Activated T-cell treated with anti-CD3 and anti-CD28 coated beads for 24 hours (primary cell): ENCODE measurements around the gene PER1.

Experiments used
- DNase-seq: peaks from one replicate; pipeline ENCODE4 v3.0.0-alpha.2; 2020; ENCODE audit warnings: low read depth

PER1 gene

GRCh38 chr17:8166731-8167130 lies 14.5 kb upstream of the PER1 start:
- DNase-seq: no peak

GRCh38 chr17:8164815-8165131 lies 12.6 kb upstream of the PER1 start:
- no peak for DNase-seq

GRCh38 chr17:8163978-8164814 lies 12.0 kb upstream of the PER1 start:
- DNase-seq: peak; percentile 71

- DNase-seq: no peak
Observed at GRCh38 chr17:8162997-8163977, 11.1 kb upstream of the PER1 start.

- DNase-seq: peak; percentile 76
Observed at GRCh38 chr17:8162233-8162996, 10.2 kb upstream of the PER1 start, which contains the start of gene VAMP2. Gene VAMP2, minus strand, starts transcription at chr17:8162948. Its CDS starts 69 bp downstream, at chr17:8162879.

GRCh38 chr17:8161289-8162232 lies 9.4 kb upstream of the PER1 start:
- DNase-seq: no peak

GRCh38 chr17:8160741-8161221 lies 8.6 kb upstream of the PER1 start:
- DNase-seq: no peak

GRCh38 chr17:8160224-8160577 lies 8.0 kb upstream of the PER1 start:
- no peak for DNase-seq

- DNase-seq: no peak
Observed at GRCh38 chr17:8159459-8160223, 7.4 kb upstream of the PER1 start.

GRCh38 chr17:8159032-8159400 lies 6.8 kb upstream of the PER1 start:
- DNase-seq: no peak

- peak; percentile 81 for DNase-seq
Observed at GRCh38 chr17:8158267-8159031, 6.2 kb upstream of the PER1 start.

GRCh38 chr17:8156246-8156992 lies 4.2 kb upstream of the PER1 start:
- DNase-seq: peak; percentile 100

- no peak for DNase-seq
Observed at GRCh38 chr17:8155996-8156245, 3.7 kb upstream of the PER1 start.

- no peak for DNase-seq
Observed at GRCh38 chr17:8155231-8155995, 3.2 kb upstream of the PER1 start.

GRCh38 chr17:8154608-8155155 lies 2.5 kb upstream of the PER1 start:
- DNase-seq: no peak

- DNase-seq: peak; percentile 84
Observed at GRCh38 chr17:8153957-8154607, 1.9 kb upstream of the PER1 start.

GRCh38 chr17:8153525-8153956 lies 1.3 kb upstream of the PER1 start:
- peak; percentile 59 for DNase-seq
